KOPT-K1 (cell line): ENCODE results near the gene CHIA.
"Not testable (repeated sequence)": the region's sequence is repeated elsewhere in the genome, so short reads cannot be mapped to it uniquely, and the experiment has no call there.

Experiments
- H3K27ac ChIP-seq: fragments of 200-600 bp; sonication (generic); 2 replicates; pipeline ENCODE4 v1.5.1; 2016; ENCODE audit warnings: antibody characterized with exemption, mild to moderate bottlenecking, low read depth, low read length; ENCODE audit not compliant: poor library complexity, severe bottlenecking
- H3K36me3 ChIP-seq: fragments of 200-600 bp; sonication (generic); 2 replicates; pipeline ENCODE4 v1.5.1; 2017; ENCODE audit warnings: antibody characterized with exemption, mild to moderate bottlenecking, low read length, moderate library complexity; ENCODE audit not compliant: insufficient read depth
- H3K9me3 ChIP-seq: fragments of 200-600 bp; sonication (generic); 2 replicates; pipeline ENCODE4 v1.5.1; 2017; ENCODE audit warnings: antibody characterized with exemption, low read length, mild to moderate bottlenecking; ENCODE audit not compliant: insufficient read depth, poor library complexity, severe bottlenecking

CHIA gene

GRCh38 chr1:111323231-111323630 lies 32.6 kb downstream of the CHIA start:
- Histone ChIP-seq H3K36me3 (no peaks in the 10 kb centered on the region), H3K9me3 (peaks cover 8% of the 10 kb centered on the region), H3K27ac (no peak overlapping the region)

GRCh38 chr1:111332190-111332589 lies 41.5 kb downstream of the CHIA start:
- Histone ChIP-seq H3K36me3 (no peaks in the 10 kb centered on the region), H3K27ac (no peak overlapping the region), H3K9me3 (peaks cover 26% of the 10 kb centered on the region)

- H3K36me3 ChIP-seq, result no peaks in the 10 kb centered on the region
- H3K9me3 ChIP-seq, result peaks cover 9% of the 10 kb centered on the region
- H3K27ac ChIP-seq, result no peak overlapping the region
Measured at GRCh38 chr1:111334169-111334568, 43.5 kb downstream of the CHIA start.

GRCh38 chr1:111335214-111335877 lies 44.7 kb downstream of the CHIA start:
- H3K27ac ChIP-seq, H3K9me3 ChIP-seq, H3K36me3 ChIP-seq: not testable (repeated sequence)

- not testable (repeated sequence) for H3K9me3 ChIP-seq, H3K36me3 ChIP-seq, H3K27ac ChIP-seq
Measured at GRCh38 chr1:111338849-111339248, 48.2 kb downstream of the CHIA start.

- Histone ChIP-seq H3K36me3 (no peaks in the 10 kb centered on the region), H3K9me3 (no peaks in the 10 kb centered on the region), H3K27ac (peak overlapping the region; percentile 59)
Measured at GRCh38 chr1:111346089-111346885, 55.6 kb downstream of the CHIA start.

- Histone ChIP-seq H3K9me3 (no peaks in the 10 kb centered on the region), H3K27ac (no peak overlapping the region), H3K36me3 (no peaks in the 10 kb centered on the region)
Measured at GRCh38 chr1:111347026-111347425, 56.4 kb downstream of the CHIA start.

GRCh38 chr1:111351700-111352099 lies 61.0 kb downstream of the CHIA start:
- Histone ChIP-seq H3K9me3 (no peaks in the 10 kb centered on the region), H3K27ac (no peak overlapping the region), H3K36me3 (no peaks in the 10 kb centered on the region)

- Histone ChIP-seq H3K36me3 (no peaks in the 10 kb centered on the region), H3K9me3 (no peaks in the 10 kb centered on the region), H3K27ac (no peak overlapping the region)
Measured at GRCh38 chr1:111354584-111354983, 63.9 kb downstream of the CHIA start.

- H3K27ac ChIP-seq, result no peak overlapping the region
- H3K36me3 ChIP-seq, result no peaks in the 10 kb centered on the region
Measured at GRCh38 chr1:111358964-111359363, 68.3 kb downstream of the CHIA start.

GRCh38 chr1:111359376-111359775 lies 68.7 kb downstream of the CHIA start:
- H3K36me3 ChIP-seq, result no peaks in the 10 kb centered on the region
- no peak overlapping the region for H3K27ac ChIP-seq

More at GRCh38 chr1:111358964-111359363, 68.3 kb downstream of the CHIA start:
- H3K9me3 ChIP-seq, result no peaks in the 10 kb centered on the region

GRCh38 chr1:111360257-111360656 lies 69.6 kb downstream of the CHIA start:
- H3K36me3 ChIP-seq, H3K9me3 ChIP-seq, H3K27ac ChIP-seq: not testable (repeated sequence)

More at GRCh38 chr1:111359376-111359775, 68.7 kb downstream of the CHIA start:
- no peaks in the 10 kb centered on the region for H3K9me3 ChIP-seq

- Histone ChIP-seq H3K27ac (no peak overlapping the region), H3K36me3 (no peaks in the 10 kb centered on the region), H3K9me3 (no peaks in the 10 kb centered on the region)
Measured at GRCh38 chr1:111361761-111362160, 71.1 kb downstream of the CHIA start.

- no peak overlapping the region for H3K27ac ChIP-seq
- H3K9me3 ChIP-seq, result no peaks in the 10 kb centered on the region
- no peaks in the 10 kb centered on the region for H3K36me3 ChIP-seq
Measured at GRCh38 chr1:111364690-111365089, 74.0 kb downstream of the CHIA start.

- no peaks in the 10 kb centered on the region for H3K36me3 ChIP-seq
- H3K27ac ChIP-seq, result no peak overlapping the region
- H3K9me3 ChIP-seq, result no peaks in the 10 kb centered on the region
Measured at GRCh38 chr1:111366256-111366655, 75.6 kb downstream of the CHIA start.

- H3K9me3 ChIP-seq, result no peaks in the 10 kb centered on the region
- no peaks in the 10 kb centered on the region for H3K36me3 ChIP-seq
- H3K27ac ChIP-seq, result no peak overlapping the region
Measured at GRCh38 chr1:111369177-111369576, 78.5 kb downstream of the CHIA start.
